GM12878 (cell line): ENCODE results near the gene NPHP3. TPM values are rescaled to one million over a fixed set of nuclear protein-coding genes. Genes with fewer than 3 reads are reported as not detected.

Experiments used
- ATAC-seq: fragments of 200-7000 bp; cut with Tn5 transposase; 3 replicates; pipeline ENCODE4 v1.9.1; 2020; ENCODE audit warnings: mild to moderate bottlenecking, moderate library complexity
- BruUV-seq: library from RNA; stranded (reverse); fragments of 400-500 nt; replicated peaks from 2 replicates; lab custom pipeline; 2021; lab: Mats Ljungman, UMichigan
- CTCF ChIA-PET: fragments of 300-600 bp; sonication (Branson Sonifier 250); formaldehyde crosslinking; extraction: SDS; loops from one replicate; lab custom pipeline; 2021; ENCODE audit warnings: inconsistent platforms; lab: Yijun Ruan, JAX
- POLR2A ChIA-PET: fragments of 350-600 bp; formaldehyde crosslinking; extraction: SDS; loops from one replicate; lab custom pipeline; 2021; ENCODE audit warnings: inconsistent platforms; lab: Charles Lee
- RAD21 ChIA-PET: fragments of 300-600 bp; sonication (Branson Sonifier 250); formaldehyde crosslinking; loops from one replicate; lab custom pipeline; 2023; ENCODE audit warnings: antibody characterized with exemption; ENCODE audit not compliant: unreplicated experiment; lab: Charles Lee
- SMC1A ChIA-PET: fragments of 300-600 bp; sonication (Branson Sonifier 250); formaldehyde crosslinking; loops from one replicate; lab custom pipeline; 2023; ENCODE audit not compliant: unreplicated experiment, uncharacterized antibody; lab: Charles Lee
- DNase-seq: peaks from one replicate; pipeline ENCODE4 v3.0.0-alpha.2; 2011; ENCODE audit warnings: low read depth, low spot score
- FAIRE-seq: peaks from 3 replicates; lab custom pipeline; 2011; peaks lifted over from hg19 to GRCh38; lab: Jason Lieb, UNC
- H2AFZ ChIP-seq: 2 replicates; pipeline ENCODE4 v1.6.0; 2011; ENCODE audit warnings: low read depth, low read length, control low read depth; ENCODE audit not compliant: control insufficient read depth
- H3K27ac ChIP-seq: 2 replicates; pipeline ENCODE4 v1.5.1; 2011; ENCODE audit warnings: control low read depth; ENCODE audit not compliant: control insufficient read depth, insufficient read depth
- H3K27me3 ChIP-seq, 2 experiments: replicated peaks in 1 of 2; 2 replicates each; pipeline versions ENCODE4 v1.6.0 to v1.6.1; 2011; ENCODE audit warnings: low read length in 1 of 2; ENCODE audit not compliant: control insufficient read depth in 2 of 2, insufficient read depth in 2 of 2
- H3K36me3 ChIP-seq, 2 experiments: 2 replicates each; pipeline ENCODE4 v1.5.1; 2011; ENCODE audit warnings: low read length in 1 of 2; ENCODE audit not compliant: control insufficient read depth in 2 of 2, insufficient read depth in 2 of 2
- H3K4me1 ChIP-seq: 2 replicates; pipeline ENCODE4 v1.6.1; 2011; ENCODE audit warnings: mild to moderate bottlenecking, low read length, moderate library complexity, mixed read lengths; ENCODE audit not compliant: control insufficient read depth, insufficient read depth
- H3K4me2 ChIP-seq: 2 replicates; pipeline ENCODE4 v1.6.0; 2011; ENCODE audit warnings: control low read depth; ENCODE audit not compliant: control insufficient read depth, insufficient read depth
- H3K4me3 ChIP-seq: fragments of 200-600 bp; sonication (generic); 2 replicates; pipeline ENCODE4 v1.5.1; 2016
- H3K79me2 ChIP-seq: 2 replicates; pipeline ENCODE4 v1.6.0; 2011; ENCODE audit warnings: low read length; ENCODE audit not compliant: control insufficient read depth, insufficient read depth
- H3K9ac ChIP-seq: 2 replicates; pipeline ENCODE4 v1.8.0; 2011; ENCODE audit warnings: low read length, control low read depth, mixed read lengths; ENCODE audit not compliant: control insufficient read depth, insufficient read depth
- H3K9me3 ChIP-seq: replicated peaks from 3 replicates; pipeline ENCODE4 v1.5.1; 2011; ENCODE audit warnings: mild to moderate bottlenecking, low read length; ENCODE audit not compliant: control insufficient read depth, insufficient read depth
- H4K20me1 ChIP-seq: 2 replicates; pipeline ENCODE4 v1.6.0; 2011; ENCODE audit not compliant: control insufficient read depth, insufficient read depth
- BMI1 ChIP-seq: fragments of 450-650 bp; IDR thresholded peaks from 2 replicates; pipeline ENCODE4 v1.6.1; 2016; ENCODE audit warnings: mild to moderate bottlenecking, moderate library complexity, borderline replicate concordance
- CREM ChIP-seq: IDR thresholded peaks from 2 replicates; pipeline ENCODE4 v1.6.1; 2014; ENCODE audit warnings: antibody characterized with exemption, low read depth
- CTCF ChIP-seq, 3 experiments: IDR thresholded peaks in 2 of 3; conservative IDR thresholded peaks in 1 of 3; 2 replicates each; pipeline ENCODE4 v1.5.1; 2011; ENCODE audit warnings: low read depth in 3 of 3, low read length in 3 of 3, mild to moderate bottlenecking in 3 of 3, control low read depth in 2 of 3, moderate library complexity in 2 of 3, inconsistent platforms in 1 of 3, mixed read lengths in 1 of 3; ENCODE audit not compliant: control insufficient read depth in 2 of 3, insufficient read depth in 1 of 3; ENCODE audit errors: extremely low read depth in 1 of 3
- HDAC6 ChIP-seq: fragments of 200-600 bp; sonication (generic); IDR thresholded peaks from one replicate; pipeline ENCODE4 v1.8.0; 2017; ENCODE audit warnings: antibody characterized with exemption; ENCODE audit not compliant: unreplicated experiment
- MEF2A ChIP-seq: IDR thresholded peaks from 2 replicates; pipeline ENCODE4 v1.6.1; 2011; ENCODE audit warnings: low read depth, mild to moderate bottlenecking, low read length, moderate library complexity; ENCODE audit not compliant: insufficient read depth
- NFIC ChIP-seq: IDR thresholded peaks from 2 replicates; pipeline ENCODE4 v1.6.1; 2012; ENCODE audit warnings: low read depth, mild to moderate bottlenecking, inconsistent platforms, low read length, moderate library complexity
- NR2F1 ChIP-seq: fragments of 450-650 bp; conservative IDR thresholded peaks from 2 replicates; pipeline ENCODE4 v1.6.1; 2017; ENCODE audit warnings: mild to moderate bottlenecking
- PAX8 ChIP-seq: fragments of 450-650 bp; IDR thresholded peaks from 2 replicates; pipeline ENCODE4 v1.6.1; 2017; ENCODE audit warnings: mild to moderate bottlenecking, moderate library complexity
- RELB ChIP-seq: fragments of 450-650 bp; IDR thresholded peaks from 2 replicates; pipeline ENCODE4 v1.6.1; 2017; ENCODE audit warnings: low read depth, mild to moderate bottlenecking, moderate library complexity
- RUNX3 ChIP-seq: IDR thresholded peaks from 2 replicates; pipeline ENCODE4 v1.6.1; 2012; ENCODE audit warnings: low read length, inconsistent platforms
- SREBF1 ChIP-seq: IDR thresholded peaks from 2 replicates; pipeline ENCODE4 v1.6.1; 2012; ENCODE audit warnings: mild to moderate bottlenecking, low read length
- USF2 ChIP-seq: IDR thresholded peaks from 2 replicates; pipeline ENCODE4 v1.6.1; 2011; ENCODE audit warnings: low read depth, low read length, improper control_type of control experiment, borderline replicate concordance
- ZNF207 ChIP-seq: fragments of 450-650 bp; IDR thresholded peaks from 2 replicates; pipeline ENCODE4 v1.6.1; 2014; ENCODE audit warnings: antibody characterized with exemption, mild to moderate bottlenecking, borderline replicate concordance
- ZNF592 ChIP-seq: fragments of 450-650 bp; IDR thresholded peaks from 2 replicates; pipeline ENCODE4 v1.6.1; 2017; ENCODE audit warnings: mild to moderate bottlenecking, moderate library complexity
- ZSCAN29 ChIP-seq: fragments of 450-650 bp; IDR thresholded peaks from 2 replicates; pipeline ENCODE4 v1.6.1; 2017; ENCODE audit warnings: mild to moderate bottlenecking, moderate library complexity
- WGBS: methylation state at CpG from one replicate; pipeline ENCODE4 v1.1.6; 2016; ENCODE audit warnings: low lambda C conversion rate; ENCODE audit not compliant: insufficient replicate concordance, insufficient coverage; ENCODE audit errors: missing lambda C conversion rate; 5-methylcytosine and 5-hydroxymethylcytosine counted together
- in situ Hi-C: fragments of 300-500 bp; cut with MboI; formaldehyde crosslinking; loops from 9 replicates; pipeline ENCODE4 v1.14.3; 2018; ENCODE audit warnings: mixed read lengths
- intact Hi-C: fragments of 100-400 bp; cut with micrococcal nuclease; formaldehyde crosslinking; loops from one replicate; pipeline ENCODE4 v1.14.2; 2022; ENCODE audit not compliant: unreplicated experiment
- polyA plus RNA-seq, 11 experiments: library from polyadenylated mRNA; depleted of rRNA in 4 of 11; unstranded in 6 of 11; stranded (reverse) in 5 of 11; fragments of >200 nt; fragmentation: Nextera tagmentation in 4 of 11; fragmentation: Illumina TruSeq in 1 of 11; extraction: Ambion mirVana in 4 of 11; extraction: Trizol in 1 of 11; gene quantifications; 1 replicate in 1 of 11; 2 replicates in 10 of 11; pipeline versions ENCODE4 v1.2.1 to v1.2.3, GENCODE V29; 2011 to 2016; ENCODE audit warnings: inconsistent platforms in 2 of 11, missing spikeins in 2 of 11, low read depth in 1 of 11
- total RNA-seq, 4 experiments: library from RNA; depleted of rRNA in 3 of 4; stranded (reverse); fragments of >200 nt in 3 of 4; fragmentation: Illumina TruSeq in 1 of 4; extraction: Trizol in 1 of 4; gene quantifications; 2 replicates each; pipeline versions ENCODE4 v1.2.1 to v1.2.3, GENCODE V29; 2013 to 2021

Gene NPHP3
- total and polyA plus RNA-seq, 10 of the 15 experiments (the other 5 are each of a cell fraction or from before 2014, with no cell fraction given): 0.84 to 11.7 (median 2.9) TPM

GRCh38 chr3:132721479-132722164 lies 587 bp downstream of the NPHP3 start:
- ATAC-seq: peak; percentile 35
- in situ Hi-C loops (no loop called here), intact Hi-C loops (loop anchor here (5.0 to 10.0 kb wide), 4 partner anchors 573 to 1766 kb away; partner anchors contain the start of genes ANAPC13, CDV3 and CEP63)
- CTCF ChIA-PET: interaction anchor here (0.6 to 1.3 kb wide), 2 partner anchors 62 to 63 kb away, joined by 3 read pairs; partner anchors contain the start of gene UBA5
- SMC1A ChIA-PET: no interaction called here
- BruUV-seq: TSS peak; percentile 64
- POLR2A ChIA-PET: no interaction called here
- FAIRE-seq: no peak
- no peaks in the 10 kb centered on the region for H3K9me3 ChIP-seq
- H3K4me1 ChIP-seq: no peaks in the 10 kb centered on the region
- no peaks in the 10 kb centered on the region for H3K36me3 ChIP-seq
- no peak for DNase-seq
- RAD21 ChIA-PET: no interaction called here
- peak overlapping the region; percentile 50 for H3K27ac ChIP-seq
- H3K9ac ChIP-seq: peak overlapping the region; percentile 70
- peak overlapping the region; percentile 85 for H3K4me3 ChIP-seq
- H3K27me3 ChIP-seq: no peaks in the 10 kb centered on the region
- peak overlapping the region; percentile 32 for H3K4me2 ChIP-seq
- 7% methylated on average over 44 of the region's 47 CpGs for WGBS
- H3K79me2 ChIP-seq: peaks cover 3% of the 10 kb centered on the region
- H4K20me1 ChIP-seq: no peaks in the 10 kb centered on the region
- peak overlapping the region; percentile 88 for H2AFZ ChIP-seq
- no peak for TF ChIP-seq BMI1
- no peak for TF ChIP-seq MEF2A
- no peak for TF ChIP-seq RELB
- TF ChIP-seq PAX8: no peak
- TF ChIP-seq HDAC6: no peak
- no peak for TF ChIP-seq USF2
- no peak for TF ChIP-seq ZNF592
- peak; percentile 59; the same call in 1 of the 2 replicates for TF ChIP-seq NR2F1
- TF ChIP-seq CTCF (IDR thresholded peaks at IDR 0.05 in 2 of 3, conservative IDR thresholded peaks at IDR 0.05 in 1 of 3; ENCODE audit: control insufficient read depth in 2 of 3, extremely low read depth in 1 of 3, insufficient read depth in 1 of 3, low read depth in 3 of 3, low read length in 3 of 3): peak in 1 of 3 experiments; percentile 34; a peak in 1 of 6 replicates
- TF ChIP-seq RUNX3: no peak
- no peak for TF ChIP-seq NFIC
- no peak for TF ChIP-seq CREM
- TF ChIP-seq ZSCAN29: no peak
- no peak for TF ChIP-seq SREBF1
- 0 out of 2 replicates have a peak, but pooled peaks have one; percentile 61 for TF ChIP-seq ZNF207
